Retinal pigment epithelial cell (primary cell): Measurements from ENCODE around the gene ASXL3.

Experiments used
- DNase-seq: peaks from one replicate; pipeline ENCODE4 v3.0.0-alpha.2; 2010; ENCODE audit warnings: low read depth
- H3K4me3 ChIP-seq: 2 replicates; pipeline ENCODE4 v1.5.1; 2011; ENCODE audit warnings: mild to moderate bottlenecking, low read length, control low read depth, moderate library complexity
- CTCF ChIP-seq: conservative IDR thresholded peaks from 2 replicates; pipeline ENCODE4 v1.5.1; 2011; ENCODE audit warnings: low read depth, low read length, control low read depth, inconsistent platforms

ASXL3 gene

GRCh38 chr18:33583901-33584300, 5.9 kb downstream of the ASXL3 start:
- DNase-seq, result no peak
- no peak overlapping the region for H3K4me3 ChIP-seq
- no peak for TF ChIP-seq CTCF

- no peak for DNase-seq
- TF ChIP-seq CTCF, result no peak
- no peak overlapping the region for H3K4me3 ChIP-seq
Observed at GRCh38 chr18:33584548-33585430, 6.8 kb downstream of the ASXL3 start.

- no peak for DNase-seq
- no peak overlapping the region for H3K4me3 ChIP-seq
- no peak for TF ChIP-seq CTCF
Observed at GRCh38 chr18:33585431-33585775, 7.4 kb downstream of the ASXL3 start.

GRCh38 chr18:33588361-33588760, 10.3 kb downstream of the ASXL3 start:
- H3K4me3 ChIP-seq, result no peak overlapping the region
- TF ChIP-seq CTCF, result no peak
- DNase-seq, result no peak

- no peak for DNase-seq
- no peak overlapping the region for H3K4me3 ChIP-seq
- no peak for TF ChIP-seq CTCF
Observed at GRCh38 chr18:33593261-33593660, 15.2 kb downstream of the ASXL3 start.

- no peak overlapping the region for H3K4me3 ChIP-seq
- no peak for DNase-seq
- no peak for TF ChIP-seq CTCF
Observed at GRCh38 chr18:33594799-33595198, 16.8 kb downstream of the ASXL3 start.

GRCh38 chr18:33596178-33596854, 18.3 kb downstream of the ASXL3 start:
- H3K4me3 ChIP-seq, result no peak overlapping the region
- TF ChIP-seq CTCF, result no peak
- DNase-seq, result no peak
